Activated T-cell treated with anti-CD3 and anti-CD28 coated beads, Interleukin-2, amount 50 U/mL, for 24 hours (primary cell): ENCODE data around the gene USP2.

Experiments used
- DNase-seq: peaks from one replicate; pipeline ENCODE4 v3.0.0-alpha.2; 2020
- H3K27ac Mint-ChIP-seq: 2 replicates; pipeline ENCODE4 v1.8.0; 2020; ENCODE audit warnings: mild to moderate bottlenecking, mixed read lengths
- H3K27me3 Mint-ChIP-seq: 2 replicates; pipeline ENCODE4 v1.8.0; 2020; ENCODE audit warnings: mixed read lengths
- H3K36me3 Mint-ChIP-seq: 2 replicates; pipeline ENCODE4 v1.8.0; 2020; ENCODE audit warnings: low read depth, mixed read lengths
- H3K4me1 Mint-ChIP-seq: 2 replicates; pipeline ENCODE4 v1.8.0; 2020; ENCODE audit warnings: low read depth, mixed read lengths
- H3K4me3 Mint-ChIP-seq: 2 replicates; pipeline ENCODE4 v1.8.0; 2020; ENCODE audit warnings: mild to moderate bottlenecking, moderate library complexity, mixed read lengths
- H3K9me3 Mint-ChIP-seq: 2 replicates; pipeline ENCODE4 v1.8.0; 2020; ENCODE audit warnings: mixed read lengths

The USP2 gene

GRCh38 chr11:119366690-119367620 lies 14.5 kb downstream of the USP2 start:
- Mint-ChIP-seq H3K4me3 (no peak overlapping the region), H3K27ac (no peak overlapping the region), H3K36me3 (no peaks in the 10 kb centered on the region), H3K4me1 (peaks cover 16% of the 10 kb centered on the region), H3K9me3 (no peaks in the 10 kb centered on the region), H3K27me3 (peaks cover 67% of the 10 kb centered on the region)
- DNase-seq = no peak

GRCh38 chr11:119365071-119365591 lies 16.4 kb downstream of the USP2 start:
- no peaks in the 10 kb centered on the region for H3K36me3 Mint-ChIP-seq

DNA sequence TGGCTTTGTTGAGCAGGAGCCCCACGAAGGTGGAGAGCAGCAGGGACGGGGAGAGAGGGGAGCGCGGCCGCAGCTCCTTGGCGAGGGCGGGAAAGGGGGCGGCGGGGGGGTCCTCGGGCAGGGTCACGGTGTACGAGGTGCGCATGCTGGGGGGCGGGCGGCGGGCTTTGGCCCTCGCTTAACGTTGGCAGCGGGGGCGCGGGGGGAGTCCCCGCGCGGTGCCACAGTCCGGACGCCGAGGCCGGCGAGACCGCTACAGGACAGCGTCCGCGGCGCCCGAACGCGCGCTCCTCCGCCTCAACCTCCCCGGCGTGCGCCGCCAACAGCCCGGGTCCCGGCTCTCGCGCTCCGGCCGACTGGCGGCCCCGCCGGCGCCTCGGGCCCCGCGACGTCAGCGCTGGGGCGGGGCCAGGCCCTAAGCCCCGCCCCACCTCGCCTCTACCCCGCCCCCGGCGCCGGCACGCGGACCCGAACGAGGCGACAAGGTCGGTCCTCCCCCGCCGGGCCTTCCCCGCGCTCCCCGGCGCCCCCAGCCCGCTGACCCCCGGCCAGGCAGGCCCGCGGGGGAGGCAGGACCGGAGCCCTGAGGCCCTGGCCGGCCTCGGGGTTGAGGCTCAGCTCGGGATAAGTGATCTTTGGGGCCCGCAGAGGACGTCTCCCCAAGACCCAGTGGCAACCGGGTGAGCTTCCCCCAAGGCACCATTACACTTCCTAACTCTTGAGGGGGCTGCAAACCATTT lies 17.5 kb downstream of the USP2 start:
- no peak overlapping the region for H3K27ac Mint-ChIP-seq
- no peaks in the 10 kb centered on the region for H3K9me3 Mint-ChIP-seq
- peaks cover 28% of the 10 kb centered on the region for H3K4me1 Mint-ChIP-seq
- no peaks in the 10 kb centered on the region for H3K36me3 Mint-ChIP-seq
- H3K4me3 Mint-ChIP-seq = no peak overlapping the region
- peaks cover 62% of the 10 kb centered on the region for H3K27me3 Mint-ChIP-seq
- peak; percentile 79 for DNase-seq

More at GRCh38 chr11:119365071-119365591, 16.4 kb downstream of the USP2 start:
- H3K4me3 Mint-ChIP-seq = no peak overlapping the region
- no peak for DNase-seq
- peaks cover 26% of the 10 kb centered on the region for H3K4me1 Mint-ChIP-seq
- no peak overlapping the region for H3K27ac Mint-ChIP-seq
- H3K9me3 Mint-ChIP-seq = no peaks in the 10 kb centered on the region
- H3K27me3 Mint-ChIP-seq = peaks cover 69% of the 10 kb centered on the region

GRCh38 chr11:119363081-119363850 lies 18.2 kb downstream of the USP2 start:
- DNase-seq = no peak
- Mint-ChIP-seq H3K27ac (no peak overlapping the region), H3K4me1 (peaks cover 28% of the 10 kb centered on the region), H3K36me3 (no peaks in the 10 kb centered on the region), H3K27me3 (peaks cover 58% of the 10 kb centered on the region), H3K4me3 (peak overlapping the region; percentile 46), H3K9me3 (no peaks in the 10 kb centered on the region)

DNA sequence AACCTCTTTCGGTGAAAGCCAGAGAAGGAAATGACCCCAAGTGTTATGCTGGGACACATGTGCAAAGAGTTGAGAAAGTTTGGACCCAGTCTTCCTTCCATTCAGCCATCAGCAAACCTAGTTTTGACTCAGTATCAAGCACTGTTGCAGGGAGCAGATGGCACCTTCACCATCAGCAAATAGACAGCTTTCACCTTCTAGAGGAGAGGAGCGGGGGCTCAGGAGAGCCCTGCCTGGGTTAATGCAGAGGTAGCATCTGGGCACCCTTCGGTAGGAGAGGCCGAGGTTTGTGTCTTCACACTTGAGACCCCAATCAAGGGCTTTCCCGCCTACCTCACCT lies 18.8 kb downstream of the USP2 start:
- no peak overlapping the region for H3K4me3 Mint-ChIP-seq
- H3K27ac Mint-ChIP-seq = no peak overlapping the region
- H3K27me3 Mint-ChIP-seq = peaks cover 55% of the 10 kb centered on the region
- H3K9me3 Mint-ChIP-seq = no peaks in the 10 kb centered on the region
- no peak for DNase-seq
- H3K4me1 Mint-ChIP-seq = peaks cover 28% of the 10 kb centered on the region
- no peaks in the 10 kb centered on the region for H3K36me3 Mint-ChIP-seq

- no peak overlapping the region for H3K4me3 Mint-ChIP-seq
- H3K27me3 Mint-ChIP-seq = peaks cover 54% of the 10 kb centered on the region
- H3K36me3 Mint-ChIP-seq = no peaks in the 10 kb centered on the region
- H3K27ac Mint-ChIP-seq = no peak overlapping the region
- H3K9me3 Mint-ChIP-seq = no peaks in the 10 kb centered on the region
- no peak for DNase-seq
- peaks cover 28% of the 10 kb centered on the region for H3K4me1 Mint-ChIP-seq
Measured at GRCh38 chr11:119361941-119362725, 19.4 kb downstream of the USP2 start.

DNA sequence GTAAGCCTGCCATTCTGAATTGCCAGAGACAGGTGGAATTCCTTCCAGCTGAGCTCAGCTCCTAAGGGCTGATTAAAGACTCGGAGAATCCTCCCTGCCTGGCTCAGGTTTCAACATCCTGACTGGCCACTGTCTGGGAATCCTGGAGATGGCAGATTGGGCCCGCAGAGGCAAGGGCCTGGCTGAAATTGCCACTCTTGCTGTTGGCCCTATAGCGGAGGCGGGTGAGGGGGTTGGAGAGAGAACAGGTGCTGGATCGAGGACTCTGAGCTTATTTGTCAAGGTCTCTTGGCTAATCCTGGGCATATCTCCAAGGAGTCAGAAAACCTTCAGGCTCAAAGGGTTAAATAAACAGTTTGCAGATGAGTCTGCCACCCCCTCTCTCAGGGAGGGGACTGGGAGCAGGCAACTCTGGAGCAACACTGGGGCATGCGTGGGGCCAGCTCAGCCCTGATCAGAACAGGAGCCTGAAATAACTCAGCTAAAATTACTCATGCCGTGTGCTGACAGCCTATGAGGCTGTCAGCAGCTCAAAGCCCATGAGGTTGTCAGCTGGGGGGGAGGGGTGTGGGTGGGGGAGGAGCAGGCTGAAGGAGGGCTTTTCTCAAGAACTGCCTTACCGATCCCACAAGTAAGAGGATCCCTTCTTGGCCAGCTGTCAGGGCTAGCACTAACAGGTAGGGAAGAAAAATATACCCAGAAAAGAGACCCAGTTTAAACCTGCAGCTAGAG lies 20.3 kb downstream of the USP2 start:
- DNase-seq = peak; percentile 56
- Mint-ChIP-seq H3K36me3 (no peaks in the 10 kb centered on the region), H3K27ac (no peak overlapping the region), H3K27me3 (peaks cover 48% of the 10 kb centered on the region), H3K4me1 (peaks cover 32% of the 10 kb centered on the region), H3K4me3 (no peak overlapping the region), H3K9me3 (no peaks in the 10 kb centered on the region)

DNA sequence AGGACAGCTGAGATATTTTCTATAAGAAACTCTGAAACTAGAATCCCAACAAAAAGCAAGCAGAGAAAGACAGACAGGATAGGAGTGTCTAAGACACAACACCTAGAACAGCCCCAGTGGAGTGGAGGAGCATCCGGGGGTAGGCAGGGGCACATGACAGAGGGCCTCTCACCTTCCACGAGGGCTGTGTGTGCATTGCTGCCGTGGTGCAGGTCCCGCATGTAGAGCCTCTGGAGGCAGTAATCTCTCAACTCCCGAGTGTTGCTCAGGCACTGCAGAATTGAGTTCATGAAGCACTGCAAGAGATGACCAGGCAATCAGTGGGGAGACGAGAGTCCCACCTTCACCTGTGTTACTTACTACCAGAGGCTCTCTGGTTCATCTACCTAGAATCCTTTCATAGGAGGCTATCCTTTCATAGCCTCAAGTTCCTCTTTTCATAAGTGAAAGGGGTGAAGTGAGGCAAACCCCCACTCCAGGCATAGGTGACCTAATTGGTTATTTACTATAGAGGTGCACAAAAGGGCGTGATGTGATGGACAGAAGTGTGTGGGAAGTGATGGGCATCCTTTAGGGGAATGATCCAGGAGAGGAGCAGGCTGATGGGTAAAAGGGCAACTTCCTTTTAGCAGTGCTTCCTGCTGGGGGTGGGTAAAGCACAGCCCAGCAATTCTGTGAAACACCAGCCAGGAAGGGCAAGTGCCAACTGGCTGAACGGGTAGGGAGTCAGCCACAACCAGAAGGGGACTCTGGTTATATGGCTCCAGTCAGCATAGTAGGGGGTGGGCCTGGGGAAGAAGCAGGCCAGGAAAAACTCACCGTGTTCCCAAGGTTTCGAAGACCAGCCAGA lies 21.9 kb downstream of the USP2 start:
- no peak for DNase-seq
- Mint-ChIP-seq H3K27me3 (peaks cover 45% of the 10 kb centered on the region), H3K9me3 (no peaks in the 10 kb centered on the region), H3K4me3 (no peak overlapping the region), H3K4me1 (peaks cover 31% of the 10 kb centered on the region), H3K27ac (no peak overlapping the region), H3K36me3 (no peaks in the 10 kb centered on the region)

- Mint-ChIP-seq H3K4me1 (peaks cover 19% of the 10 kb centered on the region), H3K9me3 (no peaks in the 10 kb centered on the region), H3K36me3 (no peaks in the 10 kb centered on the region), H3K27me3 (peaks cover 47% of the 10 kb centered on the region), H3K27ac (no peak overlapping the region), H3K4me3 (no peak overlapping the region)
- no peak for DNase-seq
Measured at GRCh38 chr11:119357074-119357473, 24.4 kb downstream of the USP2 start.

- H3K4me3 Mint-ChIP-seq = peak overlapping the region; percentile 78
- H3K36me3 Mint-ChIP-seq = no peaks in the 10 kb centered on the region
- peak overlapping the region; percentile 44 for H3K27ac Mint-ChIP-seq
- H3K9me3 Mint-ChIP-seq = no peaks in the 10 kb centered on the region
- peaks cover 50% of the 10 kb centered on the region for H3K27me3 Mint-ChIP-seq
- H3K4me1 Mint-ChIP-seq = peaks cover 13% of the 10 kb centered on the region
- DNase-seq = peak; percentile 82
Measured at GRCh38 chr11:119356349-119357031, 25.0 kb downstream of the USP2 start.

DNA sequence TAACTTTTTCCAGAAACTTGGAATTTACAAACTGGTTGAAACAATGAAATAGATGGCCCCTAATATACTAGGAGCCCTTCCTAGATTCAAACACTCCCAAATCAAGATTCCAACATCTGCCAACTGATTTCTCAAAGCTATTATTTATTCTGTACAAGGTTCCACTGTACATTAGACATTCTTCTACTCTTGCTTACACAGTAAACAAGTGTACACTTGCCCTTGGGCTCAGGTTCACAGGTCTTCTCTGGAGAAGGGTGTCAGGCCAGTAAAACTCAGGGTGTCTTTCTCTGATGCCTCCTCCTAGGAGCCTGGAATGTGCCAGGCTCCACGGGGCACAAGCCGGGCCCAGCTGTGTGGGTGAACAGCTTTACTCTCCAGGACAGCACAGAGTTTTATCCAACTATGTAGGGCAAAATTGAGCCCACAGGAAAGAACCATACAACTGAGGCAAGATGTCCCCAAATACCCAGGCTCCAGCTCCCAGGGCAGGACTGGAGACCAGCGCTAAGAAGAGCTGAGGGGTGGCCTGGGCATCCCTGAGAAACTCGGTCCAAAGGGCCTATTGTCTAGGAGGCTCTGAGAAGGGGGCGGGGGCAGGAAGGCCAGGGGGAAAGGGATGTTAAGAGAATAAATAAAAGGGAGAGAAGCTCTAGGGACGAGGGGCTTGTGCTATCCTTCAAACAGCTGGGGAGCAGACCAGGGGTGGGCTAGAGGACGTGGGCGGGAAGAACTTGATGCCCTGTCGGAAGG lies 26.2 kb downstream of the USP2 start:
- Mint-ChIP-seq H3K4me3 (no peak overlapping the region), H3K4me1 (peaks cover 8% of the 10 kb centered on the region), H3K36me3 (no peaks in the 10 kb centered on the region), H3K9me3 (no peaks in the 10 kb centered on the region), H3K27ac (no peak overlapping the region), H3K27me3 (peaks cover 51% of the 10 kb centered on the region)
- no peak for DNase-seq

- Mint-ChIP-seq H3K27ac (no peak overlapping the region), H3K4me1 (peaks cover 8% of the 10 kb centered on the region), H3K4me3 (no peak overlapping the region), H3K9me3 (no peaks in the 10 kb centered on the region), H3K27me3 (peaks cover 47% of the 10 kb centered on the region), H3K36me3 (no peaks in the 10 kb centered on the region)
- DNase-seq = no peak
Measured at GRCh38 chr11:119352857-119353260, 28.6 kb downstream of the USP2 start.
